Small intestine (tissue), 7 donors: ENCODE results near the gene ENOX1. TPM values are rescaled to one million over a fixed set of nuclear protein-coding genes. Genes with fewer than 3 reads are reported as not detected.

Experiments
- DNase-seq, 2 donors: peaks; one replicate each; pipeline versions ENCODE4 v3.0.0 to v3.0.0-alpha.2; 2013
- FAIRE-seq: peaks from 2 replicates; lab custom pipeline; 2012; peaks lifted over from hg19 to GRCh38; lab: Jason Lieb, UNC
- H3K27ac ChIP-seq, 3 donors: one replicate each; pipeline ENCODE4 v1.5.1; 2013; ENCODE audit warnings: low read length in 2 of 3, mild to moderate bottlenecking in 2 of 3, control low read depth in 1 of 3, inconsistent platforms in 1 of 3, low read depth in 1 of 3, moderate library complexity in 1 of 3
- H3K27me3 ChIP-seq, 3 donors: one replicate each; pipeline ENCODE4 v1.6.1; 2013; ENCODE audit warnings: low read length in 3 of 3, inconsistent platforms in 1 of 3; ENCODE audit not compliant: control insufficient read depth in 3 of 3, insufficient read depth in 3 of 3
- H3K36me3 ChIP-seq, 3 donors: one replicate each; pipeline ENCODE4 v1.6.1; 2013; ENCODE audit warnings: low read length in 3 of 3, inconsistent platforms in 1 of 3, low read depth in 1 of 3, mild to moderate bottlenecking in 1 of 3, moderate library complexity in 1 of 3; ENCODE audit not compliant: control insufficient read depth in 3 of 3, insufficient read depth in 2 of 3
- H3K4me1 ChIP-seq, 3 donors: one replicate each; pipeline ENCODE4 v1.6.1; 2013; ENCODE audit warnings: low read length in 2 of 3, inconsistent platforms in 1 of 3, low read depth in 1 of 3, mild to moderate bottlenecking in 1 of 3, moderate library complexity in 1 of 3; ENCODE audit not compliant: control insufficient read depth in 3 of 3, insufficient read depth in 2 of 3
- H3K4me3 ChIP-seq, 3 donors: one replicate each; pipeline ENCODE4 v1.5.1; 2013; ENCODE audit warnings: low read length in 3 of 3, control low read depth in 1 of 3, inconsistent platforms in 1 of 3, low read depth in 1 of 3, mild to moderate bottlenecking in 1 of 3, moderate library complexity in 1 of 3
- H3K9me3 ChIP-seq, 2 donors: one replicate each; pipeline ENCODE4 v1.6.1; 2013; ENCODE audit warnings: low read depth in 1 of 2, low read length in 1 of 2; ENCODE audit not compliant: control insufficient read depth in 2 of 2, insufficient read depth in 1 of 2
- WGBS, 3 donors: extraction: QIAGEN DNeasy Blood & Tissue Kit; methylation state at CpG; one replicate each; pipeline ENCODE4 v1.1.7; 2013; 5-methylcytosine and 5-hydroxymethylcytosine counted together
- polyA plus RNA-seq, 4 donors: library from polyadenylated mRNA; stranded (reverse) in 3 of 4; unstranded in 1 of 4; fragments of 200-250 nt in 3 of 4; fragments of 120-200 nt in 1 of 4; gene quantifications; one replicate each; pipeline versions ENCODE4 v1.2.1 to v1.2.3, GENCODE V29; 2013
- donor health status: healthy with polysubstance abuse.
- donor health status: control.
- donor health status: control.
- donor health status: Bipolar disorder and iron deficiency.
- donor health status: healthy.

ENOX1 gene
- polyA plus RNA-seq, 4 donors = 0.27 to 0.87 (median 0.72) TPM; not detected in 1

DNA sequence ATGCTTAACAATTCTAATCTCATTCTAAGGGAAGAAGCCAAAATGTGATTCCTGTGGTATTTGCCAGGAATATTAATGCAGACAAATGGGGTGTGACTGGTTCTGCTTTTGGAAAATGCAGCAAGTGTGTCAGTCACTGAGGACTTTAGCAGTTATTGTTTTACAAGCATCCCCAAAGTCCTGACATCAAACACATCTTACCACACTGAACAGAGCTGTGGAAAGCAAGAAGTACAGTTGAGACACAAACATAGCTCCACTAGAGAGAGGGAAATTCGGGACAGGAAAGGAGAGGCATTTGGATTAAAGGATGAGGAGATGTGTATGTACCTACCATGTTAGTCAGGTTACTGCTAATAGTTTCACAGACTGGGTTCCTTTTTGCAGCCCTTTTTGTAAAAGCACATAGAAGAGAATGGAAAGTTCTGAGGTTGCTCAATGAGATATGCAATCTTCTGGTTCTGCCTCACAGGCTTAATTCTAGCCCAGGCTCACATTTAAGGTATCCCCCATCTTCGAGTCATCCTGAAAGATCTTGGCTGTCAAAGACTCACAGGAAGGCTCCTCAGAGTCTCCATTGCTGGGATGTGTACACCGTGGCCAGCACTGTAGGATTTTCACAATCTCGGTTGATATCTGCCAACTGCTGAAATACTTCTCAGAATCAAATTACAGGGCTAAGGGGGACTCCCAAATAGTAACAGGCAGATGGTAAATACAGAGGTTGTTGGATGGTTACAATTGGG, 446.8 kb downstream of the ENOX1 start:
- DNase-seq (no peak), FAIRE-seq (no peak)
- Histone ChIP-seq H3K27me3 (no peaks in the 10 kb centered on the region), H3K4me3 (no peak overlapping the region), H3K9me3 (no peaks in the 10 kb centered on the region), H3K4me1 (no peaks in the 10 kb centered on the region), H3K27ac (no peak overlapping the region), H3K36me3 (no peaks in the 10 kb centered on the region)
- WGBS, 3 donors = 71 to 89% (median 78%) methylated on average over 4 of the region's 4 CpGs

DNA sequence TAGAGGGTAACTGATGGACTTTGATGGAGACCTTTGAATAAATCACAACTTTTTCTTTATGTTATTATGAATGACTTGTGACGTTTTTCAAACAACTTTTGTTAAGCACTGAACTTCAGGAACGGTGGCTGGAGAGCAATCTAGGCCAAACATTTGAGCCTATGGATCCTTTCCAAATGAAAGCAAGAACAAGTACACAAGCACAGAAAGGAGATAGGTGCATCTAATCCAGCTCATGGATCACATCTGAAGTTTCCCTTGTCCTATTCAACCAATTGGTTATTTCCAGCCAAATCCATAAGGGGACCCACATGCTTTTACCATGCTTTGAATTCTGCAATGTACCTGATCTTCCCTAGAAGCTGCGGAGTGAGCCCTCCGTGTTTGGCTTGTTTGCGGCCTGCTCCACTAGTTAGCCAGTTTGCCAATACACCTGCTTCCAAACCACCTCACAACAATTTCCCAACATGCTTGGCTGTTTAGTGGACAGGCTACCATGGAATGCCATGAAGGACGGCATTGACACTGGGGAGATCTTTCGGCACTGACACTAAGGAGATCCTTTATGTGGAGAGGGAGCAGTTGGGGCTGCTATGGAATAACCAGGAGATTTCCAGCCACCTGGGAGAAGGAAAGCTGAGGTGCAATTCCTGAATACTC, 447.5 kb downstream of the ENOX1 start:
- H3K27ac ChIP-seq = no peak overlapping the region
- no peaks in the 10 kb centered on the region for H3K36me3 ChIP-seq
- H3K27me3 ChIP-seq = peaks cover 0 to 5% (median 0%) of the 10 kb centered on the region in 3 donors
- no peaks in the 10 kb centered on the region for H3K9me3 ChIP-seq
- H3K4me1 ChIP-seq = no peaks in the 10 kb centered on the region
- H3K4me3 ChIP-seq = no peak overlapping the region
- DNase-seq (no peak), FAIRE-seq (no peak)
- 78 to 90% (median 83%) methylated on average over 7 of the region's 7 CpGs for WGBS, 3 donors

DNA sequence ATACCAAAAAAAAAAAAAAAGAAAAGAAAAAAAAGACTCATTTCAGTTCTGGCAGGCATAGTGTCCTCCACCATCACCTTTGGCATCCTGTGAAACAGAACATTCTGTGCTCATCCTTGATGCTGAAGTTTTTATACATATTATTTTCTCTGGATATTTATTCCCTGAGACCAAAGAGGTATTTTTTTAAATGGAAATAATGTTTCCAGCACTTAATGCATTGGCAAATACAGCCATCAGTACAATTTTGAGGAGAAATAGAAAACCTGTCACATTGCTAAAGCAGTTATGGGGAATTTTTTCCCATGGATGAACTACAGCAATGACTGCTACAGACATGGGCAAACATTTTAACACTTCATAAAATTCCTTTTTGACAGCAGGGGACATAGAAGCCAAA, 451.0 kb downstream of the ENOX1 start:
- no peak for FAIRE-seq
- no peak overlapping the region for H3K27ac ChIP-seq

DNA sequence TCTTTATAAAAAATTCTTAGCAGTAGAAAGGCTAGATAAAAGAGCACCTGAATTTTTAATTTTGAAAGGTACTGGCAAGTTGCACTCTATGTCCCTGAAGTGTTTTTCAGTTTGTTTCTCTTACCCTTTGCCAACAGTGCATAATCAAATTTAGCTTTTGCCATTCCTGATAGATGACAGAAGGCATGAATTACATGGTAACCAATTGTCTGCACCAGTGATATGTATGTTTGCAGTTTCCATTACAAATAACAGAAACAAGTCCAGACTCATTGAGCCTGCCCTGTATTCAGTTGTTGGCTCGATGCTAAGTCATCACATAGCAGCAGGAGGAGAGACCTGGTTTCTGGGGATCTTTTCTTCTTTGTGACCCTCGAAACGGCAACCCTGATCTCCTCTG, 453.6 kb downstream of the ENOX1 start:
- DNase-seq (no peak), FAIRE-seq (no peak)
- Histone ChIP-seq H3K9me3 (no peaks in the 10 kb centered on the region), H3K27me3 (peaks cover 0 to 5% (median 0%) of the 10 kb centered on the region in 3 donors), H3K36me3 (no peaks in the 10 kb centered on the region), H3K4me3 (no peak overlapping the region), H3K4me1 (no peaks in the 10 kb centered on the region), H3K27ac (no peak overlapping the region)
- 83 to 86% (median 85%) methylated on average over 3 of the region's 3 CpGs for WGBS, 3 donors

More for the DNA sequence above, 451.0 kb downstream of the ENOX1 start:
- H3K36me3 ChIP-seq = no peaks in the 10 kb centered on the region
- no peaks in the 10 kb centered on the region for H3K9me3 ChIP-seq
- no peak for DNase-seq
- H3K4me3 ChIP-seq = no peak overlapping the region
- peaks cover 0 to 5% (median 0%) of the 10 kb centered on the region in 3 donors for H3K27me3 ChIP-seq
- H3K4me1 ChIP-seq = no peaks in the 10 kb centered on the region

DNA sequence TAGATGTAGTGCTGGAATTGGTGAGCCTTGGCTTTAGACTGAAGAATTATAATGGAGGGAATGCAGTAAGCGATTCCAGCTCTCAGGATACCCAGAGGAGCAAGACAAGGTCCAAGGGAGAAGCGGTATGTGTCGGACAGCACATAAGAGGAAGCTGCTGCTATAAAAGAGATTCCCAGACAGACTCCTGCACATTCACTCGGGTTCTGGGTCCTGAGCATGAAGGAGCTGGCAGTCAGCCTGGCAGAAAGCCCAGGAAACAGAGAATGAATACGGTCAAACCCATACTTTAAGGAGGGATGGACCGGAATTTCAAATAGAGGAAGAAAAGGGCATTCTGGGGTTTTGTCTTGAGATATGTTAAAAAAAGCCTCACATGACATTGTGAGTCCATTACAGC, 455.1 kb downstream of the ENOX1 start:
- Histone ChIP-seq H3K27ac (no peak overlapping the region), H3K27me3 (peaks cover 0 to 5% (median 0%) of the 10 kb centered on the region in 3 donors), H3K4me1 (no peaks in the 10 kb centered on the region), H3K36me3 (no peaks in the 10 kb centered on the region), H3K9me3 (no peaks in the 10 kb centered on the region), H3K4me3 (no peak overlapping the region)
- no peak for FAIRE-seq
- WGBS, 3 donors = 57 to 66% (median 59%) methylated on average over 6 of the region's 6 CpGs
- DNase-seq = no peak

DNA sequence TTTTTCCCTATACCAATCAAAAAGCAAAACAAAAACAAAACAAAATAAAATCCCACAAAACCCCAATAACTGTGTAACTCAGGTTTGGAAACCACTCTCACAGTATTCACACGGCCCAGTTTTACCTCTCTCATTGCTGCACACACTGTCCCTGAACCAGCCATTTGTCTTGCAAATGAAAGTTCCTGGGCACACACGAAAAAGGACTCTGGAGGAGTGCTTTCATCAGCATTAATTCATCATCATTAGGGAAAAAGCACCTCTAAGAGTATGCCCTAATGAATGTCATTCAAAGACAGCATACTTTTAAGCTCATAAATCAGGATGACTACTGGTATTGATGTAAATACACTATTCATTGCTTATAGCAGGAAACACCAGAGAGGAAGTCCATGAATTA, 457.1 kb downstream of the ENOX1 start:
- no peaks in the 10 kb centered on the region for H3K9me3 ChIP-seq
- no peaks in the 10 kb centered on the region for H3K4me1 ChIP-seq
- FAIRE-seq = no peak
- H3K4me3 ChIP-seq = no peak overlapping the region
- 76 to 87% (median 76%) methylated on average over 2 of the region's 2 CpGs for WGBS, 3 donors
- H3K27me3 ChIP-seq = peaks cover 0 to 4% (median 0%) of the 10 kb centered on the region in 3 donors
- no peak for DNase-seq
- no peaks in the 10 kb centered on the region for H3K36me3 ChIP-seq
- no peak overlapping the region for H3K27ac ChIP-seq

DNA sequence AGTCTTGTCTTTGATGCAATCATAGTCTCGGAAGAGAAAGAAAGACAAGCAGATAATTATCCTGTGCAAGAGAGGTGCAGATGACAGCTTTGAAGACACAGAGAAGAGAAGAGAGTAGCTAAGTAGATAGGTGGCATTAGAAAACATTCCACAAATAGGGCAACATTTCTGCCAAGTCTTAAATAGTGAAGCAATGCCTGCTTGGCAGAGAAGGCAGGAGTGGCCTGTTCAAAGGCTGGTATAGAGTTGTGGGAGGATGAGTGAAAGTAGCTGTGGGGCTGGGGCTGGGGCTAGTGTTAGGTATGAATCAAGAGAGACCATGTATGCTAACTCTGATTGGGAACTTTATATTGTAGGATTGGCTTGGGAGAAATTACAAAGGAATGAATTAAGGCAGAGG, 457.9 kb downstream of the ENOX1 start:
- 84 to 89% (median 87%) methylated on average over 1 of the region's 1 CpG for WGBS, 3 donors
- Histone ChIP-seq H3K27me3 (no peaks in the 10 kb centered on the region), H3K9me3 (no peaks in the 10 kb centered on the region), H3K4me3 (no peak overlapping the region), H3K36me3 (no peaks in the 10 kb centered on the region), H3K4me1 (no peaks in the 10 kb centered on the region), H3K27ac (no peak overlapping the region)
- no peak for FAIRE-seq
- no peak for DNase-seq

DNA sequence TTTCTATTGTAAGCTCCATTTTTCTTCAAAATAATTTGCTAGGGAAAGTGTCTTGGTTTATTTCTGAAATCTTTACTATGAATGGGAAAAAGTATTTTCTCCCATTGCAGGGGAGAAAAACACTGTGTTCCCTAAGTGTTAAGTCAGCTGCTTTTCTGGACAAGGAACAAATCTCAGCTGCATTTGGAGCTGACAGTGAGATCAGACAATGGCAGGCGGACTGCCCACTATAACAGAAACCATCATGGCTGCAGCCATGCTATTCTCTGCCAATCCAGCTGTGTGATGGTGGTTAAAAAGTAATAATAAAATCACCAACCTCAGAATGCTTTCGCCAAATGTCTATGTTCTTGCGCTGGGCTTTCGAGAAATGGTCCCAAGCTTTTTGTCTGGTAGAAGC, 460.7 kb downstream of the ENOX1 start:
- Histone ChIP-seq H3K27ac (no peak overlapping the region), H3K4me1 (no peaks in the 10 kb centered on the region), H3K36me3 (no peaks in the 10 kb centered on the region), H3K9me3 (no peaks in the 10 kb centered on the region), H3K4me3 (no peak overlapping the region), H3K27me3 (peaks cover 0 to 2% (median 0%) of the 10 kb centered on the region in 3 donors)
- WGBS, 3 donors = 95 to 99% (median 95%) methylated on average over 4 of the region's 4 CpGs
- no peak for FAIRE-seq
- no peak for DNase-seq
